Measurements from ENCODE around the gene ODC1. TPM values are rescaled to one million over a fixed set of nuclear protein-coding genes. Genes with fewer than 3 reads are reported as not detected.

ODC1 gene
- total and polyA plus RNA-seq, 2 donors (not counting 3 experiments of a cell fraction or from before 2014, with no cell fraction given): 109 to 132 TPM

- TF ChIP-seq FOS (IDR thresholded peaks at IDR 0.05; ENCODE audit: borderline replicate concordance, insufficient read depth, low read length) (no peak), JUN (IDR thresholded peaks at IDR 0.05; ENCODE audit: borderline replicate concordance, insufficient read depth, insufficient read length, low read depth) (no peak), GATA2 (IDR thresholded peaks at IDR 0.05; ENCODE audit: insufficient read depth, insufficient read length, low read depth, low read length) (no peak), EZH2 (IDR thresholded peaks at IDR 0.05; ENCODE audit: borderline replicate concordance, low read depth, low read length, severe bottlenecking) (no peak), MAX (IDR thresholded peaks at IDR 0.05; ENCODE audit: insufficient read depth, insufficient read length) (no peak), POLR2AphosphoS5 (IDR thresholded peaks at IDR 0.05; ENCODE audit: insufficient read depth, low read depth, low read length) (no peak), CTCF (IDR thresholded peaks at IDR 0.05; ENCODE audit: extremely low read depth in 1 of 2, insufficient read depth in 1 of 2, low read depth in 1 of 2, low read length in 2 of 2) (no peak), POLR2A (IDR thresholded peaks at IDR 0.05; ENCODE audit: low read depth, low read length) (no peak), MYC (IDR thresholded peaks at IDR 0.05; ENCODE audit: low read depth, low read length) (no peak)
- Histone ChIP-seq H3K4me1 (ENCODE audit: control insufficient read depth, extremely low read depth, insufficient read depth, low read length) (no peaks in the 10 kb centered on the region), H3K27ac (ENCODE audit: insufficient read depth, low read depth, low read length) (no peak overlapping the region), H4K20me1 (replicated peaks; ENCODE audit: control insufficient read depth, extremely low read depth, insufficient read depth, low read length) (no peaks in the 10 kb centered on the region), H2AFZ (ENCODE audit: low read depth, low read length) (no peak overlapping the region), H3K4me3 (replicated peaks in 1 of 3; ENCODE audit: insufficient read depth in 1 of 3, low read depth in 1 of 3, low read length in 3 of 3) (no peak overlapping the region), H3K4me2 (ENCODE audit: insufficient read depth, low read length) (no peak overlapping the region), H3K27me3 (ENCODE audit: control insufficient read depth in 2 of 2, insufficient read depth in 2 of 2, low read length in 2 of 2) (peaks cover 0 to 6% of the 10 kb centered on the region in 2 experiments), H3K9ac (replicated peaks; ENCODE audit: extremely low read depth, insufficient read depth, low read length) (no peak overlapping the region), H3K9me3 (replicated peaks; ENCODE audit: control insufficient read depth, insufficient read depth, low read length) (no peaks in the 10 kb centered on the region), H3K36me3 (ENCODE audit: control insufficient read depth in 2 of 2, extremely low read depth in 1 of 2, insufficient read depth in 2 of 2, low read length in 2 of 2) (no peaks in the 10 kb centered on the region), H3K79me2 (ENCODE audit: control insufficient read depth, insufficient read depth, low read length) (no peaks in the 10 kb centered on the region), H3K9me1 (replicated peaks; ENCODE audit: control insufficient read depth, extremely low read depth, insufficient read depth, low read length) (no peaks in the 10 kb centered on the region)
- FAIRE-seq: no peak
- no TSS peak for BruUV-seq (replicated peaks)
- CTCF ChIA-PET: no interaction called here
- dilution Hi-C loops (cut with MboI; ENCODE audit: extremely low pct_ligation_motif_present, low sequenced_read_pairs) (no loop called here), intact Hi-C loops (cut with micrococcal nuclease) (no loop called here)
- POLR2A ChIA-PET: no interaction called here
- DNase-seq (ENCODE audit: low read depth, low spot score): no peak
These were observed 30.1 kb upstream of the ODC1 start for GRCh38 chr2:10478298-10478625.
